Adrenal gland (tissue), 5 donors: ENCODE results near the gene ARAP2.

Experiments
- CTCF ChIP-seq, 6 experiments: fragments of 450-650 bp in 4 of 6; fragments of 200-600 bp in 2 of 6; sonication (generic) in 1 of 6; IDR thresholded peaks; 1 replicate in 5 of 6; 2 replicates in 1 of 6; pipeline versions ENCODE4 v1.5.1 to v1.8.0; 2016 to 2021; ENCODE audit warnings: antibody characterized with exemption in 6 of 6, mild to moderate bottlenecking in 2 of 6, moderate library complexity in 1 of 6
- POLR2A ChIP-seq, 2 donors: fragments of 450-650 bp; IDR thresholded peaks; one replicate each; pipeline ENCODE4 v1.6.1; 2017; ENCODE audit warnings: antibody characterized with exemption in 2 of 2, mild to moderate bottlenecking in 2 of 2, moderate library complexity in 1 of 2
- donor health status: DM: no; HTN: no; CAD: no.

DNA sequence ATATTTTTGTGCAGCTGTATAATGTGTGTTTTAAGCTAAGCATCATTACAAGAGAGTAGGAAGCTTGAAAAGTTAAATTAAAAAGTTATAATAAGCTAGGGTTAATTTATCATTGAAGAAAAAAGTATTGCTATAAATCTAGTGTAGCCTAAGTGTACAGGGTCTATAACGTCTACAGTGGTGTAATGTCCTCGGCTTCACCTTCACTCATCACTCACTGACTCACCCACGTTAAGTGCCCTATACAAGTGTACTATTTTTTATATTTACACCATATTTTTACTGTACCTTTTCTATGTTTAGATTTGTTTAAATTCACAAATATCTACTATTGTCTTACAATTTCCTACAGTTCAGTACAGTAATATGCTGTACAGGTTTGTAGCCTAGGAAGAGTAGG is 23.5 kb downstream of the ARAP2 start:
- TF ChIP-seq CTCF (IDR thresholded peaks at IDR 0.05) (no peak), POLR2A (IDR thresholded peaks at IDR 0.05) (no peak)
